Measurements from ENCODE around the gene GRIP2.
A peak's percentile ranks its signal among the peaks of the same experiment; 100 is the strongest.

GRIP2 gene

GRCh38 chr3:14539742-14540491 lies at the start of gene GRIP2:
Gene GRIP2, minus strand, starts transcription at chr3:14540342. Its CDS starts 34 bp downstream, at chr3:14540308.
- DNase-seq = no peak

GRCh38 chr3:14588425-14589112 lies 48.4 kb upstream of the GRIP2 start:
- no peak for DNase-seq

- DNase-seq = no peak
Measured at GRCh38 chr3:14587740-14588360, 47.7 kb upstream of the GRIP2 start.

GRCh38 chr3:14586611-14587010 lies 46.5 kb upstream of the GRIP2 start:
- no peak for DNase-seq

- DNase-seq = no peak
Measured at GRCh38 chr3:14583548-14584091, 43.5 kb upstream of the GRIP2 start.

- no peak for DNase-seq
Measured at GRCh38 chr3:14582045-14582410, 41.9 kb upstream of the GRIP2 start.

GRCh38 chr3:14581334-14582044 lies 41.3 kb upstream of the GRIP2 start:
- DNase-seq = no peak

GRCh38 chr3:14577897-14578296 lies 37.8 kb upstream of the GRIP2 start:
- DNase-seq = no peak

- DNase-seq = no peak
Measured at GRCh38 chr3:14576163-14576562, 36.0 kb upstream of the GRIP2 start.

GRCh38 chr3:14574183-14574582 lies 34.0 kb upstream of the GRIP2 start:
- DNase-seq = no peak

GRCh38 chr3:14573706-14574105 lies 33.6 kb upstream of the GRIP2 start:
- no peak for DNase-seq

- no peak for DNase-seq
Measured at GRCh38 chr3:14570864-14571263, 30.7 kb upstream of the GRIP2 start.

- no peak for DNase-seq
Measured at GRCh38 chr3:14570089-14570488, 29.9 kb upstream of the GRIP2 start.

- DNase-seq = no peak
Measured at GRCh38 chr3:14569474-14570000, 29.4 kb upstream of the GRIP2 start.

- DNase-seq = no peak
Measured at GRCh38 chr3:14568269-14568668, 28.1 kb upstream of the GRIP2 start.

- no peak for DNase-seq
Measured at GRCh38 chr3:14566812-14567211, 26.7 kb upstream of the GRIP2 start.

- no peak for DNase-seq
Measured at GRCh38 chr3:14565868-14566588, 25.9 kb upstream of the GRIP2 start.

- no peak for DNase-seq
Measured at GRCh38 chr3:14564741-14565140, 24.6 kb upstream of the GRIP2 start.

GRCh38 chr3:14563946-14564539 lies 23.9 kb upstream of the GRIP2 start:
- DNase-seq = peak; percentile 48

- no peak for DNase-seq
Measured at GRCh38 chr3:14562121-14562890, 22.2 kb upstream of the GRIP2 start.

Measured in NCI-H2029 (cell line).